D341Med (cell line): ENCODE results near the gene KDM4C.
A peak's percentile ranks its signal among the peaks of the same experiment; 100 is the strongest.
"Not testable (repeated sequence)": the region's sequence is repeated elsewhere in the genome, so short reads cannot be mapped to it uniquely, and the experiment has no call there.

Experiments
- DNase-seq: peaks from one replicate; pipeline ENCODE4 v3.0.0; 2012; ENCODE audit warnings: low spot score

The KDM4C gene

GRCh38 chr9:6931913-6932312 lies 174.1 kb downstream of the KDM4C start:
- DNase-seq, result no peak

GRCh38 chr9:6936103-6936502 lies 178.3 kb downstream of the KDM4C start:
- DNase-seq, result no peak

- DNase-seq, result no peak
These were observed 179.4 kb downstream of the KDM4C start for GRCh38 chr9:6937209-6937608.

- DNase-seq, result no peak
These were observed 180.7 kb downstream of the KDM4C start for GRCh38 chr9:6938447-6938846.

GRCh38 chr9:6938873-6939272 lies 181.1 kb downstream of the KDM4C start:
- no peak for DNase-seq

GRCh38 chr9:6941501-6941900 lies 183.7 kb downstream of the KDM4C start:
- DNase-seq, result no peak

GRCh38 chr9:6942406-6942805 lies 184.6 kb downstream of the KDM4C start:
- no peak for DNase-seq

GRCh38 chr9:6943293-6943692 lies 185.5 kb downstream of the KDM4C start:
- no peak for DNase-seq

- peak; percentile 63 for DNase-seq
These were observed 186.3 kb downstream of the KDM4C start for GRCh38 chr9:6944093-6944551.

GRCh38 chr9:6944896-6945295 lies 187.1 kb downstream of the KDM4C start:
- DNase-seq, result no peak

GRCh38 chr9:6945816-6946215 lies 188.0 kb downstream of the KDM4C start:
- DNase-seq, result no peak

GRCh38 chr9:6946583-6947166 lies 188.9 kb downstream of the KDM4C start:
- DNase-seq, result no peak

- not testable (repeated sequence) for DNase-seq
These were observed 191.1 kb downstream of the KDM4C start for GRCh38 chr9:6948921-6949320.

GRCh38 chr9:6955251-6955921 lies 197.6 kb downstream of the KDM4C start:
- DNase-seq, result no peak

GRCh38 chr9:6956879-6957278 lies 199.1 kb downstream of the KDM4C start:
- peak; percentile 26 for DNase-seq

- DNase-seq, result no peak
These were observed 201.7 kb downstream of the KDM4C start for GRCh38 chr9:6959270-6960000.

GRCh38 chr9:6960777-6961176 lies 203.0 kb downstream of the KDM4C start:
- no peak for DNase-seq

- no peak for DNase-seq
These were observed 204.2 kb downstream of the KDM4C start for GRCh38 chr9:6961845-6962522.

- peak; percentile 68 for DNase-seq
These were observed 207.8 kb downstream of the KDM4C start for GRCh38 chr9:6965566-6965965.

- DNase-seq, result no peak
These were observed 210.5 kb downstream of the KDM4C start for GRCh38 chr9:6968271-6968670.

- DNase-seq, result no peak
These were observed 212.0 kb downstream of the KDM4C start for GRCh38 chr9:6969805-6970204.

GRCh38 chr9:6973089-6973488 lies 215.3 kb downstream of the KDM4C start:
- no peak for DNase-seq

GRCh38 chr9:6973762-6974161 lies 216.0 kb downstream of the KDM4C start:
- DNase-seq, result no peak
